GM08714 (cell line): Measurements from ENCODE around the gene CNKSR3.

ENCODE experiments used
- H3K4me3 ChIP-seq: fragments of 200-500 bp; sonication (Bioruptor generic); 2 replicates; pipeline ENCODE4 v1.5.1; 2014; ENCODE audit warnings: mild to moderate bottlenecking, low read length, inconsistent platforms
- ZNF274 ChIP-seq: IDR thresholded peaks from 2 replicates; pipeline ENCODE4 v1.6.1; 2012; ENCODE audit warnings: mild to moderate bottlenecking, low read depth, low read length

Gene CNKSR3

DNA sequence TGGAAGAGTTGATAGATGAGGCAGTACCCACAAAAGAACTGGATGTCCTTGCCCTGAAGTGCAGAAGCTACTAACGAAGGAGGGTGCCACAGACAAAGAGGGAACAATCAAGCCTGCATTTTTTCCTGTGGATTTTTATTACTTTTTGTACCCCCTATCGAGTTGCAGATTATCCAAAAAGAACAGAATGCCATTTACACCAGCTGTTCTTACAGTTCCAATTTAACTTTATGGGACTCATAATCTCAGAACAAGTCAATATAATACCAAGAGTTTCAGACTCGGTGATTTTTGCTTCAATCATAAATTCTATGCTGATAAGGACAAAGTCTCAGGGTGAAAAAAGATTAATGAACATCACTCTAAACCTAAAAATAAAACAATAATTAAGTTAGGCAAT lies 4.0 kb upstream of the CNKSR3 start:
- TF ChIP-seq ZNF274: no peak
- no peak overlapping the region for H3K4me3 ChIP-seq

DNA sequence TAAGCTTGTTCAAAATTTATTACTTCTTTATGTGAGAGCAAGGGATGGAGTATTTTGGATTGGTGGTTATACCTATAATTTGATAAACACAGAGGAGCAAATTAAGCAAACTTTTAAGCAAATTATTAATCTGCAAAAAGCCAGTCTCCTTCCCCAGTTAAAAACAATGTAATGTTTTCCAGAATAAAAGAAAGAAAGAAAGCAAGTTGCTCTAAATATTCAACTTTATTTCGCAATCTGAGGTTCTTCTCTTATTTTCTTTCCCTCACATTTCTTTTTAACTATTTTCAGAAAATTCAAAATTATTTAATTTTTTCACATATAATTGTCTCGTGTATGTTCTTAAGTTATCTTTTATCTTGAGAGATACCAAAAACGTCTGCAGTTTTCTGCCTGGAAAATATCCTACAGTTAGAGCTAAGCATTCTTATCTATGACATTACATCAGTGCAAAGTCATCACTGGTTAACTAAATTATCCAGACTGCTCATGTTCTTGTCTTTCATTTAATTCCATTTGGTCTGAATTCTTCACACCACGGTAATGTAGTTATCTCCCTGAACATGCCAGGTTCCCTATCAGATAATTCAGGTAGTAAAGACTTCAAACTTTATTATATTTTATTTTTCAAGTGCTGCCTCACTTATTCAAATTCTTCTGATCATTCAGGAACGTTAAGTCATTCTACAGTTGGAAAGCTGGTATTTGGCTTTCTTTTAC lies 3.3 kb upstream of the CNKSR3 start:
- no peak overlapping the region for H3K4me3 ChIP-seq
- no peak for TF ChIP-seq ZNF274

DNA sequence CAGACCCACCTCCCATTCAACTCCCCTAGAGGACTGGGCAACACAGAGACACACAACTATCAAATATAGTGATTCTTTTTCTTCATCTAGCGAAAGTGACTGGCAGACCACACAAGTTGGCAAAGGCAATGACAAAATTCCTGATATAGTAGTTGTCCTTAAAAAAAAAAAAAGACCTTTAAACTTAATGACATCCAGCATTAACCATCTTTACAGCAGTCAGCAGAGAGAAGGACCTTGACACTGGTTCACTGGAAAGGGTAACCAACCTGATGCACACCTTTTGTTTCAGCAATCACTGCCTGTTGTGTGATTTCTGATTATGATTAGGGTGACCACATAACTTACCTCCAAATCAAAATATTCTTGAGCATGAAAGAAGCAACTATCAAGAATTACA lies 1.7 kb upstream of the CNKSR3 start:
- no peak for TF ChIP-seq ZNF274
- H3K4me3 ChIP-seq: no peak overlapping the region

DNA sequence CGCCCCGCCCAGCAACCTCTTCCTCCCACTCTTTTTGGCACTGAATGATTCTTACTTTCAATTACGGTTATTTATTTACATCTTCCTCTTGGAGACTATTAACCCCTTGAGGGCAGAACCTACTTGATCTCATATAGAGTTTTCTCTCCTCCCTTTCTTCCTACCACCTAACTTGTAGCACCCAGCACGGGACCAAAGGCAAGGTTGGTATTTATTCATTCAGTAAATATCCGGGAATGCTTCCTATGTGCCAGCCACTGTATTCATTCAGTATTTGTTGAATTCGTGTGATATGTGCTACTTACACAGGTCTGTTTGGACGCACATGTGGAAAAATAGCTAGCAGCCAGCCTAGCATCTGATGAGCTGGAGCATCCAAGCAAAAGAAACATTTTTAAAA lies 1.3 kb upstream of the CNKSR3 start:
- H3K4me3 ChIP-seq: no peak overlapping the region
- TF ChIP-seq ZNF274: no peak

DNA sequence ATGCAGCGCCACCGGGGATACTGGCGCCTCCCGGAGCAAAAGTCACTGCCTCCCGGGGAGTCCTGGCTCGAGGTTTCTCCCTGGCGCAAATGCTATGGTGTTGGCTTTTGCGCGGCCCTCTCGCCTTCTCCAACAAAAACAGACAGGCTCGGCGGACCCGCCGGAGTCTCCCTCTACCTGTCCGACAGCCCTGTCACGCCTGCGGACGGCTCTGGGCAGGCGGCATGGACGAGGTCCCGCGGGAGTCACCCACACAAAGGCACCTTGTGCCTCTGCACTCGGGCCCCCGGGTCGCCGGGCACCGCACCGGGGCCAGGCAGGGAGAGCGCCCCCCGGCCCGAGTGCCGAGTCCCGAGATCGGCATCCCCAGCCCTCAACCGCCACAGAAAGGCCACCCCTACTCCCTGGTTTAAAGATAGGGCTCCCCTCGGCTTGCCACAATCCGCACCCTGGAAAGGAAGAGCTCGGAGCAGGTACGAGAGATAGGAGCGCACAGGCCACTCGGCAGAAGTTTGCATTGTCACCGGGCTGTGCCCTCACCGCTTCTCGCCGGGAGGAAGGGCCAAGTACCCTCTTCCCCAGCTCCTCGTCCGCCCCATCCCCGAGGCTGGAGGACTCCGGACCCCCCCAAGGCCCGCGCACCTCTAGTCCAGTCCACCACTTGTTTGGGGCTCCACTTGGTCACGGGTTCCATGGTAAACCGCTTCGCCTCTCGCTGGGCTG lies 903 bp downstream of the CNKSR3 start:
- no peak for TF ChIP-seq ZNF274
- peak overlapping the region; percentile 79 for H3K4me3 ChIP-seq

DNA sequence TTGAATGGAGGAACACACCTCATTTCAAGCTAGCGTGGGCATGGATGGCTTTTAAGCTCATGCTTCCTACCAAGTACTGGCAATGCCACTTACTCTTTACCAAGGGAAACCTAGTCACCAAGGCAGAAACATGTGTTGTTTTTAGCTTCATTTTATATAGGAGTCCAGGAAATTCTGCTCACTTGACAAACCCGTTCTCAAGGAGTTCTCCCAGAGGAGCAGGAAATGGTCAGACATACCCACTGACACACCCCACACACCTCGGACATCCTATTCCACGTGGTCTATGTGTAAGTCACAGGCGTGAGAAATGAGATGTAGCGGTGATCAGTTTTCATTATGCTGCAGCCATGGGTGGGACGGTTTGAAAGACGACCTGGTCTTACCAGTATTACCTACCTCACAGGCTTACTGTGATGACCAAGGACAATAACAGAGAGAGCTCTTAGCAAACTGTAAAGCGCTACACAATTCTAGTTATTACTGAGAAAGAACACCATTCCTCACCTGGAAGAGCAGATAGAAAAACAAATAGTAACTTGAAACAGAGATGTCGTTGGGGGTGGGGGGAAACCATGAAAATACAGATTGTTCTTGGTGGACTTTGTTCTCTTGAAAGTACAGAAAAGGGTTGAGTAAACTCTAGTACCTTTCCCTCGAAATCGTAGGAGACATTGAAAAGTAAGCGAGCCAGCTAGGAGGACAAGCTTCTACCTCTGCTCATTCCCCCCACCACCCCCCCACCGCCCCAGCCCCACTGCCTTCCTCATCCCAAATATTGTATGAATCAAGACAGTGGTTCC lies 1.7 kb downstream of the CNKSR3 start:
- no peak for TF ChIP-seq ZNF274
- peak overlapping the region; percentile 79 for H3K4me3 ChIP-seq

DNA sequence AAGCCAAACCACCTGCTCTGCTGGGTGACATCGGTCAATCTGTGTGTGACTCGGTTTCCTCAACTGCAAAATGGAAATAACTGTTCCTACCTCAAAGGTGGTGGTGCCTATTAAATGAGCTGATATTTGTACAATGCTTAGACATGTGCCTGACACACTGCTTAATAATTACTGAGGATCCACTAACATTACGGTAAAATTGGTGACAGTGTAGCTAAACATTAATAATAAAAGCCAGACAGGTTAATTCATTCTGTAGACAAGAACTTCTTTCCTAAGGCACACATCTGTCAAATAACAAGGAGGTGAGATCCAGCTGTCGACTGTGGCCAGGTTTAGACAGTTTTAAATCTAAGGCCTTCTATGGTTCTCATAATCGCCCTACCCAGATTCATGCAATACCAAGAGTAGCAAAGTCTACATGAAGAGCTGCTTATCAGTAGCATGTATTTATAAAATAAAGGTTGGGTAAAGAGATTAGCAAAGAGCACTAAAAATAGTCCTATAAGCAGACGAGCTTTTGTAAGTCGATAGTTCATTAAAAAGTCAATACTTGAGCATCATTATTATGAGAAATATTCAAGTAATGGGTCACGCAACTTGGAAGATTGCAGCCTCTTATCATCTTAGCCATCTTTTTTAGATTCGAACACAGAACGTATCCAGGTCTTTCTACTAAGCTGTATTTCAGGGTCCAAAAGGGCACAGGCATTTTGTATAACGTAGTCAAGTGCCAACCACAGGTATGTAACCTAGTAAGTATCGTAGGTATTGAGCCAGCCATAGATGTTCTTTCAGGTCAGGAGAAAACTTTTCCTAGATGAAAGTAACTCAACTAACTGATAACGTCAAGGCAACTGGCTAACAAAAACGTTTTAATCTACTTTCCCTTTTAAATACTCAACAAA lies 3.2 kb downstream of the CNKSR3 start:
- no peak overlapping the region for H3K4me3 ChIP-seq
- TF ChIP-seq ZNF274: no peak

DNA sequence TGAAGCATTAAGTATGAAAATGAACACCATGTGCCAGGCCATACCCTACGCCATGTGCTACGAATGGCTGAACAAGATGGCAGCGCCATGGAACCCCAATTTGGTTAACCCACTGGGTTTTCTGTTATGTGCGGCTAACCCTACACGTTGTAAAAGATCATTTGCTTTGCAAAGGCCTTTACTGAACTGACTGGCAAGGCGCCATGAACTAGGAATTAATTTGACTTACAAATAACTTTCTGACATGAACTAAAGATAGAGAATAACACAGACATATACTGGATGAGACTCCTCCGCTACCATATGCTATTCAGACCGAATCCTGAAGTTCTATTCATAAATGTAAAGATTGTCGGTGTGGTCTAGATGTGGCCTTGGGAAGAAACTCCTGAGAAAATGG lies 3.9 kb downstream of the CNKSR3 start:
- TF ChIP-seq ZNF274: no peak
- H3K4me3 ChIP-seq: no peak overlapping the region

DNA sequence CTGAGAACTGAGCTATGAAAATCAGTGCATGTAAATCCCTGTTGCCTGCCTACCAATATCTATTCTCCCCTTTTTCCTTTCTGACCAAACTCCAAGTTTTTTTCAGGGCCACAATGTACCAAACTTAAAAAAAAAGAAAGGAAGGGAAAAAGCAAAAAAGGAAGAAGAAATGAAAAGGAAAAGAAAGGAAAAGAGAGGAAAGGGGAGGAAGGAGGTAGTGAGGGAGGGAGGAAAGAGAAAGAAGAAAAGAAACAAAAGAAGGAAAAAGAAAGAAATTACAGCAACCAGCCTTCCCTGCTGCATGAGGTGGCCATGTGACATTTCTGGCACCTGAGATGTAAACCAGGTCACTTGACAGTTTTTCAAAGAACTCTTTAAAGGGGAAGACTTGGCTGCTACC lies 4.4 kb downstream of the CNKSR3 start:
- H3K4me3 ChIP-seq: no peak overlapping the region
- no peak for TF ChIP-seq ZNF274

DNA sequence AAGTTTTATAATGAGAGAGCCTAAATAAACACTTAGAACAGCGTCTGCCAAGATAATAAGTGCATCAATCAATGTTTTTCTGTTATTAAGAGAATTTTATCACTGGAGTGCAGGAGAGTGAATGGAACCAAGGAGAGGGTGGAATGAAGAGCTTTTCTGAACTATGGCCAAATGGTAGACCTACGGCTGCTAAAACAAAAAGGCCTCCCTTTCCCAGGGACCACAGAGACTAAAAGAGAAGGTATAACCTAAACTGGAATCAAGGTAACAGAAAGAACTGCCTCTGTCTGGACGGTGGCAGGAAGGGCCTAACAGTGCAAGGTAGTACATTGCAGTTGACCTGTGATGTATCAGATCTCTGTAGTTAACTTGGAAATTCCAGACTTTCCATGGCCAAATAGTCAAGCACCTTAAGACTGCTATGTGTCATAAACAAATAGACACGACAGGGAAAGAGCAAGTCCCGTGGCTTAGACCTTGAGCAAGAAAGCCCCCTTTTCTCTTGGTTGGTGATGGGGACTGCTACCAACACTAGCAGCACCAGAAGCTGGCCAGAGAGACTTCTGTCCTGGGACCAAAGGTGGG lies 5.5 kb downstream of the CNKSR3 start:
- H3K4me3 ChIP-seq: no peak overlapping the region
- TF ChIP-seq ZNF274: no peak

DNA sequence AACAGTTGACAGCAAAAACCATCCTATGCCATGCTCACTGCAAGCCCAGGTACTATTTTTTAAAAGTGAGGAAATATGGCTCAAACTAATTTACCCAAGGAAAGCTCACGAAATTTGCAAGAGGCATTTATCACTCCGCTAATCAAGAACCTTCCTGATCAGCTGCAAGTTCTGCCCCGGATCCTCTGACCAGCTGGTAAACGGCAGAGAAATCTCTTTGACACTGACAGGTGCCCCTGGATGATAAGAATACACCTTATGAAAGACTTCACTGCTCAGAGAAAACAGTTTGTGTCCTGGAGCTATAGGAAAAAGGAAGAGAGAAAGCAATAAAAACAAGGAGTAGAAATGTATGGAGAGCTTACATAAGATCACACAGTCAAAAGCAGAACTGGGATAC lies 6.4 kb downstream of the CNKSR3 start:
- TF ChIP-seq ZNF274: no peak
- H3K4me3 ChIP-seq: no peak overlapping the region

DNA sequence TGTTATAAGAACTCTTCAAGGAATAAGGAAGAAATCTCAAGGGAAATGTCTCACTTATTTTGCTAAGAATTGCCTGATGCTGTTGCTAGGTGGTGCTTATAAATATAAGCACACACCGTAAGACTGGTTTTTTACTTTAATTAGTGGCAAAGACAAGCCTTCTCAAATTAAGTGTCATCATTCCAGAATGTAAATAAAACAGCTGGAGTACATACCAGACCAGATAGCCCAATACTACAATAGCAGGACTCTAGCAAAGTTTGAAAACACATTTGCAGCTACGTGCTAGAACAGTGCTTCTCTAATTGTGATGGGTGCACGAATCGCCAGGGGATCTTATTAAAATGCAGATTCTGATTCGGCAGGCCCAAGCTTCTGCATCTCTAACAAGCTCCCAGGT lies 6.8 kb downstream of the CNKSR3 start:
- no peak overlapping the region for H3K4me3 ChIP-seq
- no peak for TF ChIP-seq ZNF274

DNA sequence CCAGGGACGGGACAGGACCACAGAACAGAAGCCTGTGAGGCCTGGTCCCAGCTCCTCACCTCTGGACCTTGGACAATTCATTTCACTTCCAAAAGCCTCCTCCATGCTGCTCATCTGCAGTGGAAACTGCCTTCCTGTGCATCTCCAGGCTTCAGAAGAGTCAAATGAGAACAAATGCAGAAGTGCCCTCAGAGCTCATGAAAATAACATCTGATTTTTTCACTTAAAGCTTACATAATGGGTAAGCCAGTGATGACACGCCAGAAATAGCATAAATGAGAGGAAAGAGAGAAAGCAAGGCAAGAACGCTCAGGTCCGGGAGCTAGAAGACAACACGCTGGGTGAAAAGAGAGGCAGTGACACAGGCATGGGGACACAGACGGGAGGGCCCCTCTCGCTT lies 7.9 kb downstream of the CNKSR3 start:
- TF ChIP-seq ZNF274: no peak
- no peak overlapping the region for H3K4me3 ChIP-seq

DNA sequence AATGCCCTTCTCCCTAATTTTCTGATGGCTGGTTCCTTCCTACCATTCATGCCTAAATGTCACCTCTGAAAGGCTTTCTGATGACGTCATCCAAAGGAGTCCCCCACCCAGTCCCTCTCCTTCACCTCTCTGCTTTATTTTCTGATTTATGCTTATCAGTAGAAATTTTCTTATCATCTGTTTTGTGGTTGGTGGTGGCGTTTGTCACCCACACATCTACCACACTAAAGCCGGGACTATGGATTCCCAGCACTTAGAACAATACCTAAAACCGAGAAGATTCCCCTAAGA lies 9.0 kb downstream of the CNKSR3 start:
- TF ChIP-seq ZNF274: no peak
- no peak overlapping the region for H3K4me3 ChIP-seq
